ENCODE measurements around the gene ARID1B. TPM values are rescaled to one million over a fixed set of nuclear protein-coding genes. Genes with fewer than 3 reads are reported as not detected.

ARID1B gene
- total and polyA plus RNA-seq, 10 of the 15 experiments (the other 5 are each of a cell fraction or from before 2014, with no cell fraction given): 24.7 to 133 (median 54.6) TPM

DNA sequence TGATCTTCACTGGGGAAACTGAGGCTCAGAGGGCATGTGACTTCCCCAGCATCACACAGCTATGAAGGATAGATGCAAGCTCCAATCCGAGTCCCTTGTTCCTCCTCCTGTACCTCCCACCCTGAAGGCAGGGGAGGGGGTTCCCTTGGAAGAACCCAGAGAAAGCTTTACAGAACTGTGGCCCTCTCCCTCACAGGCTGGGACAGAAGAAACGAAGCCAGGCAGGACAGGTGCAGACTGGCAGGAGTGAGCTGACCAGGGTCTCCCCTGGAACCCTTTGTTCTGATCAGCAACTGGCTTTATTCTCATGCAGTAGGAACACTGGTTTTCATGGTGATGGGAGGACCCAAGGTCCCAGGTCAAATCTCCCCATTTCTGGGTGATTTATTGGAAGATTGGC is 456.0 kb downstream of the ARID1B start:
- H4K20me1 ChIP-seq (ENCODE audit: control insufficient read depth, insufficient read depth): no peaks in the 10 kb centered on the region
- no TSS peak for BruUV-seq (replicated peaks)
- H3K4me3 ChIP-seq: no peak overlapping the region
- 4% methylated on average over 2 of the region's 2 CpGs for WGBS (ENCODE audit: insufficient coverage, insufficient replicate concordance, low lambda C conversion rate, missing lambda C conversion rate)
- ChIA-PET CTCF (no interaction called here), SMC1A (ENCODE audit: uncharacterized antibody, unreplicated experiment) (no interaction called here), POLR2A (no interaction called here), RAD21 (ENCODE audit: unreplicated experiment) (no interaction called here)
- H3K79me2 ChIP-seq (ENCODE audit: control insufficient read depth, insufficient read depth, low read length): no peaks in the 10 kb centered on the region
- H3K4me2 ChIP-seq (ENCODE audit: control insufficient read depth, insufficient read depth): no peak overlapping the region
- intact Hi-C loops (cut with micrococcal nuclease; ENCODE audit: unreplicated experiment) (no loop called here), in situ Hi-C loops (cut with MboI) (no loop called here)
- FAIRE-seq (no peak), ATAC-seq (no peak), DNase-seq (ENCODE audit: low read depth, low spot score) (no peak)
- H3K27ac ChIP-seq (ENCODE audit: control insufficient read depth, insufficient read depth): no peak overlapping the region
- no peak for TF ChIP-seq FOS (IDR thresholded peaks at IDR 0.05; ENCODE audit: borderline replicate concordance, extremely low read depth, insufficient read length)
- TF ChIP-seq, protein P1, sequence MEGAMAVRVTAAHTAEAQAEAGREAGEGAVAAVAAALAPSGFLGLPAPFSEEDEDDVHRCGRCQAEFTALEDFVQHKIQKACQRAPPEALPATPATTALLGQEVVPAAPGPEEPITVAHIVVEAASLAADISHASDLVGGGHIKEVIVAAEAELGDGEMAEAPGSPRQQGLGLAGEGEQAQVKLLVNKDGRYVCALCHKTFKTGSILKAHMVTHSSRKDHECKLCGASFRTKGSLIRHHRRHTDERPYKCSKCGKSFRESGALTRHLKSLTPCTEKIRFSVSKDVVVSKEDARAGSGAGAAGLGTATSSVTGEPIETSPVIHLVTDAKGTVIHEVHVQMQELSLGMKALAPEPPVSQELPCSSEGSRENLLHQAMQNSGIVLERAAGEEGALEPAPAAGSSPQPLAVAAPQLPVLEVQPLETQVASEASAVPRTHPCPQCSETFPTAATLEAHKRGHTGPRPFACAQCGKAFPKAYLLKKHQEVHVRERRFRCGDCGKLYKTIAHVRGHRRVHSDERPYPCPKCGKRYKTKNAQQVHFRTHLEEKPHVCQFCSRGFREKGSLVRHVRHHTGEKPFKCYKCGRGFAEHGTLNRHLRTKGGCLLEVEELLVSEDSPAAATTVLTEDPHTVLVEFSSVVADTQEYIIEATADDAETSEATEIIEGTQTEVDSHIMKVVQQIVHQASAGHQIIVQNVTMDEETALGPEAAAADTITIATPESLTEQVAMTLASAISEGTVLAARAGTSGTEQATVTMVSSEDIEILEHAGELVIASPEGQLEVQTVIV (IDR thresholded peaks at IDR 0.05; ENCODE audit: borderline replicate concordance, partially characterized antibody): no peak
- no peak for TF ChIP-seq RAD51 (IDR thresholded peaks at IDR 0.05)
- TF ChIP-seq BACH1 (IDR thresholded peaks at IDR 0.05; ENCODE audit: borderline replicate concordance): no peak
- TF ChIP-seq MLLT1 (IDR thresholded peaks at IDR 0.05): no peak
- TF ChIP-seq, protein P2, sequence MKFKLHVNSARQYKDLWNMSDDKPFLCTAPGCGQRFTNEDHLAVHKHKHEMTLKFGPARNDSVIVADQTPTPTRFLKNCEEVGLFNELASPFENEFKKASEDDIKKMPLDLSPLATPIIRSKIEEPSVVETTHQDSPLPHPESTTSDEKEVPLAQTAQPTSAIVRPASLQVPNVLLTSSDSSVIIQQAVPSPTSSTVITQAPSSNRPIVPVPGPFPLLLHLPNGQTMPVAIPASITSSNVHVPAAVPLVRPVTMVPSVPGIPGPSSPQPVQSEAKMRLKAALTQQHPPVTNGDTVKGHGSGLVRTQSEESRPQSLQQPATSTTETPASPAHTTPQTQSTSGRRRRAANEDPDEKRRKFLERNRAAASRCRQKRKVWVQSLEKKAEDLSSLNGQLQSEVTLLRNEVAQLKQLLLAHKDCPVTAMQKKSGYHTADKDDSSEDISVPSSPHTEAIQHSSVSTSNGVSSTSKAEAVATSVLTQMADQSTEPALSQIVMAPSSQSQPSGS (IDR thresholded peaks at IDR 0.05; ENCODE audit: low read length): no peak
- TF ChIP-seq RCOR1 (conservative IDR thresholded peaks at IDR 0.05; ENCODE audit: low read depth, low read length): no peak
- TF ChIP-seq SKIL (IDR thresholded peaks at IDR 0.05; ENCODE audit: low read depth, poor library complexity, severe bottlenecking): no peak
- TF ChIP-seq TCF12 (IDR thresholded peaks at IDR 0.05; ENCODE audit: low read depth, low read length): no peak
- TF ChIP-seq MAX (IDR thresholded peaks at IDR 0.05; ENCODE audit: low read depth, low read length): no peak
- no peak for TF ChIP-seq SIN3A (IDR thresholded peaks at IDR 0.05; ENCODE audit: low read depth, low read length)
- no peak for TF ChIP-seq LARP7 (IDR thresholded peaks at IDR 0.05)
- no peak overlapping the region for H3K9ac ChIP-seq (ENCODE audit: control insufficient read depth, insufficient read depth, low read length)
- peaks cover 10 to 16% of the 10 kb centered on the region in 2 experiments for H3K27me3 ChIP-seq (replicated peaks in 1 of 2; ENCODE audit: control insufficient read depth in 2 of 2, insufficient read depth in 2 of 2, low read length in 1 of 2)
- no peaks in the 10 kb centered on the region for H3K4me1 ChIP-seq (ENCODE audit: control insufficient read depth, insufficient read depth, low read length)
- no peak overlapping the region for H2AFZ ChIP-seq (ENCODE audit: control insufficient read depth, low read depth, low read length)
- no peaks in the 10 kb centered on the region for H3K36me3 ChIP-seq (ENCODE audit: control insufficient read depth in 2 of 2, insufficient read depth in 2 of 2, low read length in 1 of 2)
- H3K9me3 ChIP-seq (replicated peaks; ENCODE audit: control insufficient read depth, insufficient read depth, low read length): no peaks in the 10 kb centered on the region; the same call in 2 of the 3 replicates

Measured in GM12878 (cell line).